ENCODE data around the gene PTPN5.

PTPN5 gene

DNA sequence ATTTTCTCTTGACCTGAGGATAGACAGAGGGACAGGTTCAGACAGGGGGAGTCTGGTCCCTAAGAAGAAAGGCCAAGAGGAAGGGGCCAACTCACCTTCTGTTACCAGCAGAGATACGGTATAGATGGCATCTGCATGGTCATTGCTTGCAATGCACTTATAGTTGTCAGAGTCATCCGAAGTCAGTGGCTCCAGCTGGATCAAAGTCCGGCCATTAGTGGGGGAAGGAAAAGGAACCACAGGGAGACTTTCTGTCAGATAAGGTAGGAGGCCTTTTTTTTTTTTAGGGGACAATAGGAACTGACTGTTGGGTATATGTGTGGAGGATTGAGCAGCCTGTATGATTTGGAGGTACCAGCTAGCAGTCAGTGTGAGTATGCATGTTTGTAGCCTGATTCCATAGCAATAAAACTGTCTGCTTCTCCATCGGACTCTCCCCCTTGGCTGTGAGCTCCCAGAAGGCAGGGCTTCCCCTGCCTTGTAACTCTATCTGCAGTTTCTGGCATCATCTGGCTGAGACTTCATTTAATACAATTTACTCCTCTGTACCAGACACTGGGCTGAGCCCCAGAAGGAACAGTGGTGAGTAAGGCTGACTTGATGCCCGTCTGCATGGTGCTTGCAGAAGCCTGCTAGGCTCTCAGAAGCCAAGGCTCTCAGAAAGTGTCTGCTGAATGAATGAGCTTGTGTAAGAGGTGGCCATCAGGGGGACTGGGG, 71.3 kb downstream of the PTPN5 start:
- Histone ChIP-seq H3K4me3 (peak overlapping the region; percentile 50 to 72), H3K36me3 (no peaks in the 10 kb centered on the region), H3K27me3 (no peaks in the 10 kb centered on the region)

DNA sequence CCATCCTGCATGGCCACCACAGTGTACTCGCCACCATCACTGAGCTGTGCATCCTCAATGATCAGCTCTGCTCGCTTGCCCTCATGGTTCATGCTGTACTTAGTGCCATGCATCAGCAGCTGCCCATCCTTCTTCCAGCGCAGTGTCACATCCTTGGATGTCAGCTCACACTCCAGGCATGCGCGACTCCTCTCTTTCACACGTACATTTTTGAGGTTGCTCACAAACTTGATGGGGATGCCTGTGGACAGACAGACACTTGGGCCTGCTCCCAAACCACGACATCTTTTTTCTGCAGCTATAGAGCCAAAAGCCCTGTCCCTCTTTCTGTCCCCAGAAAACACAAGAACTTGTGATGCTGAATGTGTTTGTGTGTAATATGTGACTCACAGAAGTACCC, 76.1 kb downstream of the PTPN5 start:
- no peak for DNase-seq
- H3K27me3 ChIP-seq: no peaks in the 10 kb centered on the region
- intact Hi-C loops (cut with DNase I; ENCODE audit: low total_unique reads): loop anchor here (10.0 kb wide), 1 partner anchor 601 kb away; no protein-coding TSS in a partner anchor
- TF ChIP-seq, protein P1, sequence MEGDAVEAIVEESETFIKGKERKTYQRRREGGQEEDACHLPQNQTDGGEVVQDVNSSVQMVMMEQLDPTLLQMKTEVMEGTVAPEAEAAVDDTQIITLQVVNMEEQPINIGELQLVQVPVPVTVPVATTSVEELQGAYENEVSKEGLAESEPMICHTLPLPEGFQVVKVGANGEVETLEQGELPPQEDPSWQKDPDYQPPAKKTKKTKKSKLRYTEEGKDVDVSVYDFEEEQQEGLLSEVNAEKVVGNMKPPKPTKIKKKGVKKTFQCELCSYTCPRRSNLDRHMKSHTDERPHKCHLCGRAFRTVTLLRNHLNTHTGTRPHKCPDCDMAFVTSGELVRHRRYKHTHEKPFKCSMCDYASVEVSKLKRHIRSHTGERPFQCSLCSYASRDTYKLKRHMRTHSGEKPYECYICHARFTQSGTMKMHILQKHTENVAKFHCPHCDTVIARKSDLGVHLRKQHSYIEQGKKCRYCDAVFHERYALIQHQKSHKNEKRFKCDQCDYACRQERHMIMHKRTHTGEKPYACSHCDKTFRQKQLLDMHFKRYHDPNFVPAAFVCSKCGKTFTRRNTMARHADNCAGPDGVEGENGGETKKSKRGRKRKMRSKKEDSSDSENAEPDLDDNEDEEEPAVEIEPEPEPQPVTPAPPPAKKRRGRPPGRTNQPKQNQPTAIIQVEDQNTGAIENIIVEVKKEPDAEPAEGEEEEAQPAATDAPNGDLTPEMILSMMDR (IDR thresholded peaks at IDR 0.05): no peak
- no peak overlapping the region for H3K4me3 ChIP-seq
- H3K9me3 ChIP-seq: no peaks in the 10 kb centered on the region
- no peak overlapping the region for H3K27ac ChIP-seq
- H3K36me3 ChIP-seq: no peaks in the 10 kb centered on the region
- peaks cover 0 to 2% (median under 1%) of the 10 kb centered on the region in 4 donors for H3K4me1 ChIP-seq

More for the DNA sequence above, 71.3 kb downstream of the PTPN5 start:
- H3K4me1 ChIP-seq: peaks cover 0 to 7% (median 4%) of the 10 kb centered on the region in 4 donors
- H3K9me3 ChIP-seq: no peaks in the 10 kb centered on the region
- DNase-seq: no peak
- TF ChIP-seq, protein P1 (IDR thresholded peaks at IDR 0.05): no peak
- H3K27ac ChIP-seq: peak overlapping the region; percentile 76 to 78
- intact Hi-C loops (cut with DNase I; ENCODE audit: low total_unique reads): loop anchor here (5.0 kb wide), 1 partner anchor 88 kb away; the partner anchor contains the start of gene SPTY2D1

DNA sequence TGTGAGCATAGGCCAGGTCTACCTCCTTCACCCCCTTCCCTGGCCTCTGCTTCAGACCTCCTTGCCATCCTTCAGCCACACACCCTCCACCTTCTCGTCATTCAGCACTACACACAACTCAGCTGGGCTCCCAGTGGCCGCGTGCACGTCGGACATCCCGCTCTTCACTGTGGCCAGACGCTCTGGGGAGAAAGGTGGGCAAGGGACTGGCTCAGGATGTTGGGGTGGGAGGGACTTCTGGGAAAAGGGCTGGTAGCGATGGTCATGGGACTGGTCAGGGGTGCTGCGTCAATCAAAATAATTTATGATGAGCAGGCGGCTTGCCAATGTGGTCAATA, 77.2 kb downstream of the PTPN5 start:
- no peak overlapping the region for H3K27ac ChIP-seq
- H3K27me3 ChIP-seq: no peaks in the 10 kb centered on the region
- DNase-seq: no peak
- no peaks in the 10 kb centered on the region for H3K9me3 ChIP-seq
- H3K36me3 ChIP-seq: no peaks in the 10 kb centered on the region
- no peak overlapping the region for H3K4me3 ChIP-seq
- TF ChIP-seq, protein P1 (IDR thresholded peaks at IDR 0.05): no peak
- no peaks in the 10 kb centered on the region for H3K4me1 ChIP-seq
- intact Hi-C loops (cut with DNase I; ENCODE audit: low total_unique reads): loop anchor here (10.0 kb wide), 1 partner anchor 600 kb away; no protein-coding TSS in a partner anchor

DNA sequence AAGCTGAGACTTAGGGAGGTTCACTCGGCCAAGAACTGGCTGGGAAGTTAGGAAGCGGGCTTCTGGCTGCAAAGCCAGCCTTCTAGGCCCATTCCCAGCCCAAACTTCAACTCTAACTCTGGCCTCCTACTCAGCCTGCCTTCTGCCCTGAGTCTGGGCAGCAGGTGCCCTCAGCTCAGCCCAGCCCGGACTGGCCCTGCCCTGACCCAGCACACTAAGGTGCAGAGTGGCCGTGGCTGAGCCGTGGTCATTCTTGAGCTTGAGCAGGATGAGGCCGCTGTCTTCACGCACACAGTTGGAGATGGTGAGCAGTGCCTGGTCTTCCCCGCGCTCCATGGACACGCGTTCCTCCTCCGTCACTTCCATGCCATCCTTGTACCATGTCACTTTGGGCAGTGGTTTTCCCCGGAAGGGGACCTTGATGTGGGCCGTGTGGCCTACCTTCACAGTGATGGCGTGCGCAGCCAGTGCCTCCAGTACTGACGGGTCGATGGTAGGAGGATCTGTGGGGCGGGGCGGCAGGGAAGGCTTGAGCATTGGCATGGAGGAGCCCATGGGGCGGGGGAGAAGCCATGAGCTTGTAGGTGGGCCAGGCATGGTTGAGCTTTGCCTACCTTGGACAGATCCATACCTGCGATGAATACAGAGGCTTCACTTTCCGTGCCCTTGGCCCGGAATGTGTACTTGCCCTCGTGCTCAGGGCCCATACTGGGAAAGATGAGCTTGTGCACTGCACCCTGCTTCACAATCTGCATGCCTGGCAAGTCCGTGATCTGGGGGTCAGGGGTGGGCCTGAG, 77.8 kb downstream of the PTPN5 start:
- TF ChIP-seq, protein P1 (IDR thresholded peaks at IDR 0.05): no peak
- no peaks in the 10 kb centered on the region for H3K4me1 ChIP-seq
- no peak overlapping the region for H3K4me3 ChIP-seq
- H3K27me3 ChIP-seq: no peaks in the 10 kb centered on the region
- intact Hi-C loops (cut with DNase I; ENCODE audit: low total_unique reads): loop anchor here (10.0 kb wide), 1 partner anchor 599 kb away; no protein-coding TSS in a partner anchor
- no peaks in the 10 kb centered on the region for H3K9me3 ChIP-seq
- H3K36me3 ChIP-seq: no peaks in the 10 kb centered on the region
- no peak for DNase-seq
- H3K27ac ChIP-seq: no peak overlapping the region

DNA sequence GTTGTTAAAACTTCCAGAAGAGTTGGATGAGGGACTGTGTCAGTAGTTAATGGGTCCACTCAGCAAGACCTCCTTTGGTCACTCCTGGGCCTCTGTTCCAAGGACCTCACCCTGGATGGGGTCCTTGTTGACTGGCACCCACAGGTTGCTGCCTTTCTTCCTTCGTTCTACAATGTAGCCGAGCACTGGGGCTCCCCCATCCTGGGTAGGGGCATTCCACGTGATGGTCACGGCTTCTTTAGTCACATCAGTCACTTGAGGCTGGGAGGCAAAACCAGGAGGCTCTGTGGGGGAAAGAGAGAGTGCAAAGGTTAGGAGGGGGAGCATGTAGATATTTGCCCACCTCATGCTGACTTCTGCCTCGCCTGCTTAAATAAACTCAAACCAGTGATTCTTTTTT, 81.1 kb downstream of the PTPN5 start:
- Histone ChIP-seq H3K27me3 (no peaks in the 10 kb centered on the region), H3K36me3 (no peaks in the 10 kb centered on the region), H3K4me1 (peaks cover 0 to 16% (median 4%) of the 10 kb centered on the region in 4 donors), H3K9me3 (no peaks in the 10 kb centered on the region), H3K27ac (no peak overlapping the region), H3K4me3 (no peak overlapping the region)
- DNase-seq: no peak
- TF ChIP-seq, protein P1 (IDR thresholded peaks at IDR 0.05): no peak
- intact Hi-C loops (cut with DNase I; ENCODE audit: low total_unique reads): loop anchor here (10.0 kb wide), 1 partner anchor 596 kb away; no protein-coding TSS in a partner anchor

All from tibial artery (tissue), 4 donors.